H9 (cell line): ENCODE data around the gene PDS5B. TPM values are rescaled to one million over a fixed set of nuclear protein-coding genes. Genes with fewer than 3 reads are reported as not detected.

Experiments used
- DNase-seq: peaks from one replicate; pipeline ENCODE4 v3.0.0-alpha.2; 2017
- H2AFZ ChIP-seq: one replicate; pipeline ENCODE4 v1.6.1; 2013; ENCODE audit warnings: mild to moderate bottlenecking, low read length, control low read depth, moderate library complexity
- H2AK5ac ChIP-seq: 2 replicates; pipeline ENCODE4 v1.6.1; 2013; ENCODE audit warnings: low read length, control low read depth, mixed read lengths; ENCODE audit not compliant: insufficient read length
- H2BK120ac ChIP-seq: one replicate; pipeline ENCODE4 v1.6.1; 2013; ENCODE audit warnings: low read depth, mild to moderate bottlenecking, low read length, control low read depth, inconsistent platforms; ENCODE audit not compliant: poor library complexity, severe bottlenecking
- H2BK12ac ChIP-seq: 2 replicates; pipeline ENCODE4 v1.6.1; 2013; ENCODE audit warnings: low read length, control low read depth, mixed read lengths, low read depth; ENCODE audit not compliant: insufficient read length
- H2BK15ac ChIP-seq: 2 replicates; pipeline ENCODE4 v1.6.1; 2013; ENCODE audit warnings: low read depth, low read length, control low read depth
- H2BK20ac ChIP-seq: one replicate; pipeline ENCODE4 v1.6.1; 2013; ENCODE audit warnings: low read depth, mild to moderate bottlenecking, low read length, control low read depth, inconsistent platforms; ENCODE audit not compliant: poor library complexity, severe bottlenecking
- H2BK5ac ChIP-seq: 2 replicates; pipeline ENCODE4 v1.6.1; 2013; ENCODE audit warnings: low read length, control low read depth, mixed read lengths; ENCODE audit not compliant: insufficient read length
- H3K14ac ChIP-seq: 2 replicates; pipeline ENCODE4 v1.6.1; 2013; ENCODE audit warnings: low read length, control low read depth; ENCODE audit not compliant: insufficient read depth
- H3K18ac ChIP-seq: 2 replicates; pipeline ENCODE4 v1.6.1; 2013; ENCODE audit warnings: low read depth, mild to moderate bottlenecking, mixed read lengths, low read length, control low read depth; ENCODE audit not compliant: insufficient read length
- H3K23ac ChIP-seq: 2 replicates; pipeline ENCODE4 v1.6.1; 2013; ENCODE audit warnings: low read length, control low read depth, mixed read lengths, low read depth; ENCODE audit not compliant: insufficient read length
- H3K23me2 ChIP-seq: 2 replicates; pipeline ENCODE4 v1.6.1; 2013; ENCODE audit warnings: low read depth, mild to moderate bottlenecking, mixed read lengths, low read length, control low read depth; ENCODE audit not compliant: insufficient read length, poor library complexity, severe bottlenecking
- H3K27ac ChIP-seq: 2 replicates; pipeline ENCODE4 v1.5.1; 2013; ENCODE audit warnings: low read length, control low read depth, mixed read lengths, low read depth; ENCODE audit not compliant: insufficient read length
- H3K27me3 ChIP-seq: 2 replicates; pipeline ENCODE4 v1.6.1; 2013; ENCODE audit warnings: low read length, control low read depth, inconsistent platforms; ENCODE audit not compliant: insufficient read depth
- H3K4ac ChIP-seq: 2 replicates; pipeline ENCODE4 v1.6.1; 2013; ENCODE audit warnings: low read depth, mild to moderate bottlenecking, control low read depth, inconsistent platforms, low read length, moderate library complexity
- H3K4me1 ChIP-seq: 2 replicates; pipeline ENCODE4 v1.6.1; 2013; ENCODE audit warnings: low read length, control low read depth, inconsistent platforms; ENCODE audit not compliant: insufficient read depth
- H3K4me2 ChIP-seq: 2 replicates; pipeline ENCODE4 v1.6.1; 2013; ENCODE audit warnings: low read length, control low read depth, mixed read lengths; ENCODE audit not compliant: insufficient read length, insufficient read depth
- H3K56ac ChIP-seq: 2 replicates; pipeline ENCODE4 v1.6.1; 2013; ENCODE audit warnings: low read depth, mild to moderate bottlenecking, mixed read lengths, low read length, control low read depth; ENCODE audit not compliant: insufficient read length
- H3K79me1 ChIP-seq: 2 replicates; pipeline ENCODE4 v1.6.1; 2013; ENCODE audit warnings: low read depth, mild to moderate bottlenecking, moderate library complexity, low read length, control low read depth, inconsistent platforms; ENCODE audit not compliant: insufficient read depth, poor library complexity, severe bottlenecking
- H3K79me2 ChIP-seq: 2 replicates; pipeline ENCODE4 v1.6.1; 2013; ENCODE audit warnings: low read length, control low read depth, inconsistent platforms; ENCODE audit not compliant: insufficient read depth
- H3K9ac ChIP-seq: 2 replicates; pipeline ENCODE4 v1.6.1; 2013; ENCODE audit warnings: low read length, control low read depth, mixed read lengths; ENCODE audit not compliant: insufficient read length; ENCODE audit errors: extremely low read depth
- H3K9me3 ChIP-seq: one replicate; pipeline ENCODE4 v1.6.1; 2013; ENCODE audit warnings: low read depth, low read length, inconsistent platforms; ENCODE audit not compliant: control insufficient read depth
- H3T11ph ChIP-seq: one replicate; pipeline ENCODE4 v1.6.1; 2013; ENCODE audit warnings: mild to moderate bottlenecking, low read length, control low read depth, inconsistent platforms
- H4K20me1 ChIP-seq: one replicate; pipeline ENCODE4 v1.6.1; 2013; ENCODE audit not compliant: control insufficient read depth, insufficient read length, insufficient read depth
- H4K5ac ChIP-seq: 2 replicates; pipeline ENCODE4 v1.6.1; 2013; ENCODE audit warnings: low read depth, mild to moderate bottlenecking, mixed read lengths, low read length, control low read depth; ENCODE audit not compliant: insufficient read length
- H4K8ac ChIP-seq: replicated peaks from 2 replicates; pipeline ENCODE4 v1.6.1; 2013; ENCODE audit warnings: low read length, control low read depth, mixed read lengths, low read depth; ENCODE audit not compliant: insufficient read length
- H4K91ac ChIP-seq: 2 replicates; pipeline ENCODE4 v1.6.1; 2013; ENCODE audit warnings: low read depth, mild to moderate bottlenecking, moderate library complexity, mixed read lengths, low read length, control low read depth; ENCODE audit not compliant: insufficient read length
- H3K27ac Mint-ChIP-seq, 3 experiments: 2 replicates in 2 of 3; 3 replicates in 1 of 3; pipeline ENCODE4 v1.8.0; 2020 to 2021; ENCODE audit warnings: mixed read lengths in 3 of 3, mild to moderate bottlenecking in 1 of 3, moderate library complexity in 1 of 3
- H3K27me3 Mint-ChIP-seq: 2 replicates; pipeline ENCODE4 v1.8.0; 2021; ENCODE audit warnings: low read depth, mild to moderate bottlenecking, moderate library complexity, mixed read lengths
- H3K36me3 Mint-ChIP-seq, 3 experiments: 2 replicates in 2 of 3; 3 replicates in 1 of 3; pipeline ENCODE4 v1.8.0; 2020 to 2021; ENCODE audit warnings: low read depth in 3 of 3, mixed read lengths in 3 of 3; ENCODE audit not compliant: insufficient read depth in 1 of 3
- H3K4me1 Mint-ChIP-seq, 2 experiments: 2 replicates each; pipeline ENCODE4 v1.8.0; 2020; ENCODE audit warnings: mixed read lengths in 2 of 2
- H3K4me3 Mint-ChIP-seq, 2 experiments: 2 replicates in 1 of 2; 3 replicates in 1 of 2; pipeline ENCODE4 v1.8.0; 2020 to 2021; ENCODE audit warnings: mild to moderate bottlenecking in 2 of 2, mixed read lengths in 2 of 2, moderate library complexity in 1 of 2
- H3K9me3 Mint-ChIP-seq, 2 experiments: 2 replicates in 1 of 2; 3 replicates in 1 of 2; pipeline ENCODE4 v1.8.0; 2020; ENCODE audit warnings: mild to moderate bottlenecking in 2 of 2, mixed read lengths in 2 of 2, moderate library complexity in 1 of 2
- CTCF ChIP-seq: fragments of 200-600 bp; sonication (generic); conservative IDR thresholded peaks from 3 replicates; pipeline ENCODE4 v1.8.0; 2021; ENCODE audit warnings: antibody characterized with exemption, mild to moderate bottlenecking
- whole genome bisulfite sequencing: extraction: QIAGEN DNeasy Blood & Tissue Kit; methylation state at CpG from one replicate; pipeline ENCODE4 v1.1.7; 2013; ENCODE audit warnings: missing lambda C conversion rate, low lambda C conversion rate, mixed read lengths; ENCODE audit not compliant: insufficient read length; ENCODE audit errors: extremely low coverage; 5-methylcytosine and 5-hydroxymethylcytosine counted together
- total RNA-seq: library from RNA; stranded (reverse); gene quantifications from 2 replicates; pipeline ENCODE4 v1.2.1, GENCODE V29; 2021

Gene PDS5B
- total RNA-seq, 1 experiment from 2014 or later = 50.0 TPM

GRCh38 chr13:32748305-32748704 lies 162.1 kb downstream of the PDS5B start:
- no peak overlapping the region for H3K9ac ChIP-seq
- no peaks in the 10 kb centered on the region for H3K79me1 ChIP-seq
- Mint-ChIP-seq H3K4me1 (peaks cover 0 to 10% of the 10 kb centered on the region in 2 experiments; a peak in 3 of 4 replicates), H3K27me3 (no peaks in the 10 kb centered on the region), H3K4me3 (no peak overlapping the region), H3K36me3 (peaks cover 2 to 25% (median 8%) of the 10 kb centered on the region in 3 experiments; a peak in 5 of 7 replicates), H3K9me3 (no peaks in the 10 kb centered on the region), H3K27ac (no peak overlapping the region)
- no peak overlapping the region for H2BK15ac ChIP-seq
- no peak for TF ChIP-seq CTCF
- H3K23me2 ChIP-seq = no peaks in the 10 kb centered on the region
- no peak overlapping the region for H2BK12ac ChIP-seq
- no peaks in the 10 kb centered on the region for H3K79me2 ChIP-seq
- no peak overlapping the region for H3K27ac ChIP-seq
- H2BK20ac ChIP-seq = no peak overlapping the region
- H2BK5ac ChIP-seq = no peak overlapping the region
- no peaks in the 10 kb centered on the region for H4K20me1 ChIP-seq
- H3K27me3 ChIP-seq = no peaks in the 10 kb centered on the region
- no peak overlapping the region for H2AK5ac ChIP-seq
- H3K14ac ChIP-seq = no peak overlapping the region
- no peak overlapping the region for H3K4ac ChIP-seq
- H4K5ac ChIP-seq = no peak overlapping the region
- no peak overlapping the region for H2BK120ac ChIP-seq
- H3K4me2 ChIP-seq = no peak overlapping the region
- H3K9me3 ChIP-seq = no peaks in the 10 kb centered on the region
- H4K8ac ChIP-seq = no peak overlapping the region
- H4K91ac ChIP-seq = no peak overlapping the region
- H3K56ac ChIP-seq = no peak overlapping the region
- no peak for DNase-seq
- H3K18ac ChIP-seq = no peak overlapping the region
- no CpG with 5 or more reads among the region's 2 CpGs for WGBS
- no peaks in the 10 kb centered on the region for H3K4me1 ChIP-seq
- H3K23ac ChIP-seq = no peak overlapping the region
- H2AFZ ChIP-seq = no peak overlapping the region
- H3T11ph ChIP-seq = no peak overlapping the region
